ENCODE measurements around the gene PARL.

PARL gene

GRCh38 chr3:183826448-183827250 is 58.0 kb downstream of the PARL start:
- H3K36me3 ChIP-seq (ENCODE audit: control insufficient read depth, insufficient read depth, low read length): no peaks in the 10 kb centered on the region
- no peak overlapping the region for H3K4me2 ChIP-seq (ENCODE audit: low read length)
- H3K79me2 ChIP-seq: no peaks in the 10 kb centered on the region
- no peaks in the 10 kb centered on the region for H3K9me3 ChIP-seq (ENCODE audit: control insufficient read depth, low read length)
- H3K4me1 ChIP-seq: peaks cover 3% of the 10 kb centered on the region
- TF ChIP-seq CTCF (IDR thresholded peaks at IDR 0.05): no peak
- H3K4me3 ChIP-seq (ENCODE audit: low read depth, low read length): no peak overlapping the region
- H3K9ac ChIP-seq: no peak overlapping the region
- H3K27me3 ChIP-seq (ENCODE audit: control insufficient read depth, insufficient read depth, low read length): no peaks in the 10 kb centered on the region
- no peak overlapping the region for H3K27ac ChIP-seq
- no peak overlapping the region for H2AFZ ChIP-seq

GRCh38 chr3:183825456-183826161 is 59.1 kb downstream of the PARL start, which contains the start of gene MAP6D1:
Gene MAP6D1, minus strand, starts transcription at chr3:183825577. Its CDS starts 30 bp downstream, at chr3:183825547.
- Histone ChIP-seq H3K4me2 (ENCODE audit: low read length) (peak within 1 kb of the TSS; percentile 51), H3K36me3 (ENCODE audit: control insufficient read depth, insufficient read depth, low read length) (no peaks in the 10 kb centered on the region), H3K4me3 (ENCODE audit: low read depth, low read length) (no peak within 1 kb of the TSS), H3K27ac (no peak within 1 kb of the TSS), H2AFZ (peak within 1 kb of the TSS; percentile 76), H3K9me3 (ENCODE audit: control insufficient read depth, low read length) (no peaks in the 10 kb centered on the region), H3K79me2 (no peaks in the 10 kb centered on the region), H3K4me1 (peaks cover 3% of the 10 kb centered on the region), H3K9ac (no peak within 1 kb of the TSS), H3K27me3 (ENCODE audit: control insufficient read depth, insufficient read depth, low read length) (no peaks in the 10 kb centered on the region)
- TF ChIP-seq CTCF (IDR thresholded peaks at IDR 0.05): peak; percentile 13

- TF ChIP-seq CTCF (IDR thresholded peaks at IDR 0.05): no peak
- H3K9ac ChIP-seq: no peak overlapping the region
- H3K27ac ChIP-seq: no peak overlapping the region
Observed at GRCh38 chr3:183824761-183825455, 59.8 kb downstream of the PARL start.

GRCh38 chr3:183823963-183824362 is 60.7 kb downstream of the PARL start:
- H3K9me3 ChIP-seq (ENCODE audit: control insufficient read depth, low read length): no peaks in the 10 kb centered on the region
- H3K27ac ChIP-seq: no peak overlapping the region
- H3K4me3 ChIP-seq (ENCODE audit: low read depth, low read length): no peak overlapping the region
- H3K36me3 ChIP-seq (ENCODE audit: control insufficient read depth, insufficient read depth, low read length): no peaks in the 10 kb centered on the region
- no peak for TF ChIP-seq CTCF (IDR thresholded peaks at IDR 0.05)
- H3K4me1 ChIP-seq: peaks cover 3% of the 10 kb centered on the region
- no peak overlapping the region for H3K4me2 ChIP-seq (ENCODE audit: low read length)
- no peak overlapping the region for H3K9ac ChIP-seq
- H3K79me2 ChIP-seq: no peaks in the 10 kb centered on the region
- no peaks in the 10 kb centered on the region for H3K27me3 ChIP-seq (ENCODE audit: control insufficient read depth, insufficient read depth, low read length)
- no peak overlapping the region for H2AFZ ChIP-seq

More at GRCh38 chr3:183824761-183825455, 59.8 kb downstream of the PARL start:
- Histone ChIP-seq H3K4me1 (peaks cover 3% of the 10 kb centered on the region), H2AFZ (peak overlapping the region; percentile 76), H3K4me2 (ENCODE audit: low read length) (peak overlapping the region; percentile 51), H3K9me3 (ENCODE audit: control insufficient read depth, low read length) (no peaks in the 10 kb centered on the region), H3K4me3 (ENCODE audit: low read depth, low read length) (no peak overlapping the region), H3K36me3 (ENCODE audit: control insufficient read depth, insufficient read depth, low read length) (no peaks in the 10 kb centered on the region), H3K27me3 (ENCODE audit: control insufficient read depth, insufficient read depth, low read length) (no peaks in the 10 kb centered on the region), H3K79me2 (no peaks in the 10 kb centered on the region)
